ENCODE measurements around the gene GP9.

GP9 gene

GRCh38 chr3:129060276-129061022, at the start of gene GP9:
TSS of gene GP9 (plus strand) at chr3:129060779. CDS start at chr3:129061740, 961 bp downstream.
- no peak for DNase-seq (ENCODE audit: low spot score)

- DNase-seq (ENCODE audit: low spot score): no peak
These were observed 47.1 kb upstream of the GP9 start for GRCh38 chr3:129013491-129013891.

- no peak for DNase-seq (ENCODE audit: low spot score)
These were observed 46.4 kb upstream of the GP9 start for GRCh38 chr3:129014148-129014547.

- DNase-seq (ENCODE audit: low spot score): no peak
These were observed 45.7 kb upstream of the GP9 start for GRCh38 chr3:129014793-129015345.

GRCh38 chr3:129015388-129016105, 45.0 kb upstream of the GP9 start:
- DNase-seq (ENCODE audit: low spot score): no peak

GRCh38 chr3:129016356-129016719, 44.2 kb upstream of the GP9 start:
- no peak for DNase-seq (ENCODE audit: low spot score)

- DNase-seq (ENCODE audit: low spot score): peak; percentile 24
These were observed 43.7 kb upstream of the GP9 start for GRCh38 chr3:129016720-129017483.

- no peak for DNase-seq (ENCODE audit: low spot score)
These were observed 43.1 kb upstream of the GP9 start for GRCh38 chr3:129017484-129017899.

- no peak for DNase-seq (ENCODE audit: low spot score)
These were observed 42.3 kb upstream of the GP9 start for GRCh38 chr3:129018271-129018670.

- no peak for DNase-seq (ENCODE audit: low spot score)
These were observed 41.8 kb upstream of the GP9 start for GRCh38 chr3:129018751-129019150.

GRCh38 chr3:129019266-129019665, 41.3 kb upstream of the GP9 start:
- no peak for DNase-seq (ENCODE audit: low spot score)

GRCh38 chr3:129020691-129021090, 39.9 kb upstream of the GP9 start:
- DNase-seq (ENCODE audit: low spot score): no peak

- no peak for DNase-seq (ENCODE audit: low spot score)
These were observed 39.4 kb upstream of the GP9 start for GRCh38 chr3:129021140-129021551.

- DNase-seq (ENCODE audit: low spot score): no peak
These were observed 38.2 kb upstream of the GP9 start for GRCh38 chr3:129022114-129023007.

- DNase-seq (ENCODE audit: low spot score): no peak
These were observed 37.6 kb upstream of the GP9 start for GRCh38 chr3:129023008-129023358.

GRCh38 chr3:129023909-129024308, 36.7 kb upstream of the GP9 start:
- DNase-seq (ENCODE audit: low spot score): no peak

GRCh38 chr3:129025108-129025507, 35.5 kb upstream of the GP9 start:
- no peak for DNase-seq (ENCODE audit: low spot score)

- no peak for DNase-seq (ENCODE audit: low spot score)
These were observed 34.7 kb upstream of the GP9 start for GRCh38 chr3:129025691-129026435.

GRCh38 chr3:129026728-129027543, 33.6 kb upstream of the GP9 start:
- peak; percentile 84 for DNase-seq (ENCODE audit: low spot score)

- no peak for DNase-seq (ENCODE audit: low spot score)
These were observed 33.1 kb upstream of the GP9 start for GRCh38 chr3:129027544-129027880.
